Stimulated activated naive CD8-positive, alpha-beta T cell treated with anti-CD3 and anti-CD28 coated beads, Interleukin-15, amount 100 ng/mL, for 72 hours (primary cell): ENCODE data around the gene STXBP5L.
"Not testable (repeated sequence)": the region's sequence is repeated elsewhere in the genome, so short reads cannot be mapped to it uniquely, and the experiment has no call there.

Experiments
- ATAC-seq: fragments of 150-1000 bp; cut with Tn5 transposase; 2 replicates; pipeline ENCODE4 v1.10.0; 2021; ENCODE audit warnings: mild to moderate bottlenecking, moderate library complexity
- DNase-seq, 2 donors: peaks; one replicate each; pipeline ENCODE4 v3.0.0; 2021 to 2022
- H3K27ac Mint-ChIP-seq, 2 donors: one replicate each; pipeline ENCODE4 v1.8.0; 2022; ENCODE audit warnings: mild to moderate bottlenecking in 2 of 2, mixed read lengths in 2 of 2, moderate library complexity in 2 of 2
- H3K27me3 Mint-ChIP-seq: one replicate; pipeline ENCODE4 v1.8.0; 2022; ENCODE audit warnings: mixed read lengths
- H3K4me1 Mint-ChIP-seq: one replicate; pipeline ENCODE4 v1.8.0; 2022; ENCODE audit warnings: mild to moderate bottlenecking, mixed read lengths
- H3K4me3 Mint-ChIP-seq, 2 donors: one replicate each; pipeline ENCODE4 v1.8.0; 2022; ENCODE audit warnings: mild to moderate bottlenecking in 2 of 2, mixed read lengths in 2 of 2, moderate library complexity in 1 of 2
- H3K9me3 Mint-ChIP-seq, 2 donors: one replicate each; pipeline ENCODE4 v1.8.0; 2022; ENCODE audit warnings: mixed read lengths in 2 of 2

Gene STXBP5L

DNA sequence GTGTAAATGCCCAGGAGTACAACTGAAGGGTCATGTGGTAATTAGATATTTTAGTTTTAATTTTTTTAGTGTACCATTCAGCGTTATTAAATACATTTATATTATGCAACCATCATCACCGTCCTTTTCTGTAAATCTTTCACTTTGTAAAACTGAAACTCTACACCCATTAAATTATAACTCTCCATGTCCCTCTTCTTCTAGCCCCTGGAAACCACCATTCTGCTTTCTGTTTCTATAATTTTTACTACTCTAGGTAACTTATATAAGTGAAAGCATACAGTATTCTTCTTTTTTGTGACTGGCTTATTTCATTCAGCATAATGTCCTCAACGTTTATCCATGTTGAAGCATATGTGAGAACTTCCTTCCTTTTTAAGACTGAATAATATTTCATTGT lies 48.1 kb downstream of the STXBP5L start:
- no peak for ATAC-seq
- no peaks in the 10 kb centered on the region for H3K4me1 Mint-ChIP-seq
- H3K27me3 Mint-ChIP-seq, result no peaks in the 10 kb centered on the region
- no peak overlapping the region for H3K27ac Mint-ChIP-seq
- no peak overlapping the region for H3K4me3 Mint-ChIP-seq
- DNase-seq, result no peak
- H3K9me3 Mint-ChIP-seq, result no peaks in the 10 kb centered on the region

- Mint-ChIP-seq H3K27ac (no peak overlapping the region), H3K9me3 (peaks cover 23 to 43% of the 10 kb centered on the region in 2 donors), H3K4me3 (no peak overlapping the region), H3K4me1 (no peaks in the 10 kb centered on the region), H3K27me3 (no peaks in the 10 kb centered on the region)
- DNase-seq (no peak), ATAC-seq (peak; percentile 31)
Observed at GRCh38 chr3:120982608-120983320, 74.8 kb downstream of the STXBP5L start.

- peaks cover 18 to 37% of the 10 kb centered on the region in 2 donors for H3K9me3 Mint-ChIP-seq
- no peaks in the 10 kb centered on the region for H3K4me1 Mint-ChIP-seq
- ATAC-seq, result no peak
- no peak overlapping the region for H3K4me3 Mint-ChIP-seq
- H3K27me3 Mint-ChIP-seq, result no peaks in the 10 kb centered on the region
- DNase-seq, result no peak
- no peak overlapping the region for H3K27ac Mint-ChIP-seq
Observed at GRCh38 chr3:120983321-120983665, 75.3 kb downstream of the STXBP5L start.

DNA sequence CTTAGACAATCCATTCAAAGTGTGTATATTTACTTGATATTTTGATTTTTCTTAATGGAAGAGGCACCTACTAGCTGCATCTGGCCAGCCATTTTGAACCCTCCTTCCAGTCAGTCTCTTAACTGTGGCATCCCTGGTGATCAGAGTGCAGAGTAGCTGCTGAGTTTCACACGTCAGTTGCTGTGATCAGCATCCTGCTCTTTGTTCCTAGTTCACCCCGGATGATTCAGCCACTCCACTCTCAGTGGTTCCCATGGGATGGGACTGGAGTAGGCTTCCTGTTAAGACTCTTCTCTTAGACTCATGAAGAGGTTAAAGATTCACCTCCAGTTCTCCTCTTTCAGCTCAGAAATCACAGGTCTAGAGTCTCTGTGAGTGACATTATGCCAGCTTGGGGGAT lies 75.8 kb downstream of the STXBP5L start:
- no peak overlapping the region for H3K27ac Mint-ChIP-seq
- no peak for ATAC-seq

GRCh38 chr3:120985242-120985641 lies 77.2 kb downstream of the STXBP5L start:
- H3K27me3 Mint-ChIP-seq, result no peaks in the 10 kb centered on the region
- ATAC-seq, result no peak

More for the DNA sequence above, 75.8 kb downstream of the STXBP5L start:
- no peaks in the 10 kb centered on the region for H3K4me1 Mint-ChIP-seq
- no peak for DNase-seq
- peaks cover 17 to 37% of the 10 kb centered on the region in 2 donors for H3K9me3 Mint-ChIP-seq
- H3K4me3 Mint-ChIP-seq, result no peak overlapping the region
- H3K27me3 Mint-ChIP-seq, result no peaks in the 10 kb centered on the region

GRCh38 chr3:120988994-120989393 lies 81.0 kb downstream of the STXBP5L start:
- no peaks in the 10 kb centered on the region for H3K27me3 Mint-ChIP-seq
- no peak overlapping the region for H3K4me3 Mint-ChIP-seq
- no peak for DNase-seq
- ATAC-seq, result no peak
- no peak overlapping the region for H3K27ac Mint-ChIP-seq
- peaks cover 4 to 21% of the 10 kb centered on the region in 2 donors for H3K9me3 Mint-ChIP-seq
- no peaks in the 10 kb centered on the region for H3K4me1 Mint-ChIP-seq

More at GRCh38 chr3:120985242-120985641, 77.2 kb downstream of the STXBP5L start:
- Mint-ChIP-seq H3K27ac (no peak overlapping the region), H3K4me1 (no peaks in the 10 kb centered on the region), H3K4me3 (no peak overlapping the region), H3K9me3 (peaks cover 13 to 38% of the 10 kb centered on the region in 2 donors)
- DNase-seq, result no peak

DNA sequence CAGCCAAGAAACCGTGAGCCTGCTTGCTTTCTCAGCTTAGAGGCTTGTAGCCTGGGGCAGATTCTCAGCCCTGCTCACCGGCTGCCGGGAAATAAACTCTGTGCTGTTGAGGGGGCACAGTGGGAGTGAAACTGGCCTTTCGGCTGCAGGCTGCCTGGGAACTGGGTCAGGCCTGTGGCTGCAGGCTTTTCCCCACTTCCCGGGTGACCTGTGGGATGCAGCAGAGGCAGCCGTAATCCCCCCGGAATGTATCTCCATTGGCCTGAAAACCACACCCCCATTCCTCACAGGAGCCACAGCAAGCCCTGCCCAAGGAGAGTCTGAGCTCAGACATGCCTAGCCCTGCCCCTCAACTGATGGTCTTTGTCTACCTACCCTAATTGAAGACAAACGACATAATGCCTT lies 110.9 kb downstream of the STXBP5L start:
- H3K9me3 Mint-ChIP-seq, result peaks cover 17 to 19% of the 10 kb centered on the region in 2 donors
- H3K4me3 Mint-ChIP-seq, result no peak overlapping the region
- H3K4me1 Mint-ChIP-seq, result no peaks in the 10 kb centered on the region
- DNase-seq (no peak), ATAC-seq (no peak)
- H3K27me3 Mint-ChIP-seq, result no peaks in the 10 kb centered on the region
- H3K27ac Mint-ChIP-seq, result no peak overlapping the region

- DNase-seq, result no peak
- no peak overlapping the region for H3K27ac Mint-ChIP-seq
- ATAC-seq, result no peak
- H3K27me3 Mint-ChIP-seq, result no peaks in the 10 kb centered on the region
- no peaks in the 10 kb centered on the region for H3K9me3 Mint-ChIP-seq
- no peaks in the 10 kb centered on the region for H3K4me1 Mint-ChIP-seq
- H3K4me3 Mint-ChIP-seq, result no peak overlapping the region
Observed at GRCh38 chr3:121063628-121064027, 155.6 kb downstream of the STXBP5L start.

DNA sequence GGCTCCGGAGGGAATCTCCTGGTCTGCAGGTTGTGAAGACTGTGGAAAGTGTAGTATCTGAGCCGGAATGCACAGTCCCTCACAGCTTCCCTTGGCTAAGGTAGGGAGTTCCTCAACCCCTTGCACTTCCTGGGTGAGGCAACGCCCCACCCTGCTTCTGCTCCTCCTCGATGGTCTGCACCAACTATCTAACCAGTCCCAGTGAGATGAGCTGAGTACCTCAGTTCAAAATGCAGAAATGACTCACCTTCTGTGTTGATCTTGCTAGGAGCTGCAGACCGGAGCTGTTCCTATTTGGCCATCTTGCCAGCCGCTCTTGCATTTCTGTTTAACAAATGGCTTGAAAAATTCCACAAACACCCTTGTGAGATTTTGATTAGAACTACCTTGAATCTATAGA lies 156.1 kb downstream of the STXBP5L start:
- no peak for ATAC-seq
- Mint-ChIP-seq H3K27ac (no peak overlapping the region), H3K9me3 (no peaks in the 10 kb centered on the region), H3K4me1 (no peaks in the 10 kb centered on the region), H3K4me3 (no peak overlapping the region), H3K27me3 (no peaks in the 10 kb centered on the region)
- DNase-seq, result no peak

DNA sequence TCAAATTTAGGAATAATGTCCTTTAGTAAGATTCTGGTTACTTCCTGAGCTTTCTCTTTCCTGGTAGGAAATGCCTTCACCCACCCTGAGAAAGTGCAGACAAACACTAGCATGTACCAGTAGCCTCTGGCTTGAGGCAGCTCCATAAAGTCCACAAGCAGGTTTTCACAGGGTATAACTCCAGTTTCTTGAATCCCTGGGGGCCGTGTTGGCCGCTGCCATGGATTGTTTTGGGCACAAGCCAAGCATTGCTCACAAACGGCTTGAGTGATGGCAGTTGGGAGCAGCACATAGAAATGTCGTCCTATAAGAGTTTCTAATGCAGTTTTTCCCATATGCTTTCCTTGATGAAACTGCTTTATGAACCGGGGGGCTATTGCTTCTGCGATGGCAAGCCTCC lies 164.1 kb downstream of the STXBP5L start:
- Mint-ChIP-seq H3K27ac (no peak overlapping the region), H3K4me3 (no peak overlapping the region), H3K27me3 (no peaks in the 10 kb centered on the region), H3K9me3 (no peaks in the 10 kb centered on the region), H3K4me1 (no peaks in the 10 kb centered on the region)
- no peak for DNase-seq
- ATAC-seq, result no peak

DNA sequence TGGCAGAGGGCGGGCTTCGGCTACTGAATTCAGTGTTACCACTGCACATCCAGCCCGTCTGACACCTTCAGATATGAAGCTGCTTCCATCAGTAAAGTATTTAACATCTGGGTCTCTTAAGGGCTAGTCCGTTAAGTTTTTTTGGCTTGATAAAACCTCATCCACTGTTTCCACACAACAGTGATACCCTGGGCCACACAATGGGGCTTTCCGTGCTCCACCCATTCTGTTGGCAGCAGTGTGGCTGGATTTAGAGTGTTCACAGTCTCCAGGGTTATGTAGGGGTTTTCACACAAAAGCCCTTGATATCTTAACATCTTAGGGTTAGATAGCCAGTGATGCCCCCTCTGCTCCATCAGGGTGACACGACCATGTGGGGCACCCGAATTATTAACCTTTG lies 165.0 kb downstream of the STXBP5L start:
- H3K4me1 Mint-ChIP-seq, result no peaks in the 10 kb centered on the region
- H3K9me3 Mint-ChIP-seq, result no peaks in the 10 kb centered on the region
- no peak for ATAC-seq
- DNase-seq, result no peak
- H3K27ac Mint-ChIP-seq, result no peak overlapping the region
- no peaks in the 10 kb centered on the region for H3K27me3 Mint-ChIP-seq
- H3K4me3 Mint-ChIP-seq, result no peak overlapping the region

DNA sequence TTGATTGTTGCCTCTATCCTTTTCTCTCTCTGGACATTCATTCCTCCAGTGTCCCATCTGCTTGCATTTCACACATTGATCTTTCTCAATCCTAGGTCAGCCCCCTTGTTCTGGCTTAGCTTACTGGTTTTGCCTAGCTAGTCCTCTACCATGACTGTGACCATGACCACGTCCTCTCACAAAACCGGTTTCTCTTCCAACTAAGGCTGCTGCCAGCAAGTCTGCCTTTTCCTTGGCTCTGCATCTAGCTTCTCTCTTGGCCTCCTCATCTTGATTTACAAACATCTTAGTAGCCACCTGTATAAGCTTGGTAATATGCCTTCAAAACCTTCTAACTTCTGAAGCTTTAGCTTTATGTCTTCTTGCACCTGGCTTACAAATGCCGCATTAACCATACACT lies 167.2 kb downstream of the STXBP5L start:
- Mint-ChIP-seq H3K27me3 (no peaks in the 10 kb centered on the region), H3K27ac (no peak overlapping the region), H3K4me1 (no peaks in the 10 kb centered on the region), H3K9me3 (no peaks in the 10 kb centered on the region), H3K4me3 (no peak overlapping the region)
- ATAC-seq (no peak), DNase-seq (no peak)

- not testable (repeated sequence) for H3K4me1 Mint-ChIP-seq, DNase-seq, H3K9me3 Mint-ChIP-seq, H3K27ac Mint-ChIP-seq, H3K27me3 Mint-ChIP-seq, H3K4me3 Mint-ChIP-seq, ATAC-seq
Observed at GRCh38 chr3:121078378-121079101, 170.5 kb downstream of the STXBP5L start.

DNA sequence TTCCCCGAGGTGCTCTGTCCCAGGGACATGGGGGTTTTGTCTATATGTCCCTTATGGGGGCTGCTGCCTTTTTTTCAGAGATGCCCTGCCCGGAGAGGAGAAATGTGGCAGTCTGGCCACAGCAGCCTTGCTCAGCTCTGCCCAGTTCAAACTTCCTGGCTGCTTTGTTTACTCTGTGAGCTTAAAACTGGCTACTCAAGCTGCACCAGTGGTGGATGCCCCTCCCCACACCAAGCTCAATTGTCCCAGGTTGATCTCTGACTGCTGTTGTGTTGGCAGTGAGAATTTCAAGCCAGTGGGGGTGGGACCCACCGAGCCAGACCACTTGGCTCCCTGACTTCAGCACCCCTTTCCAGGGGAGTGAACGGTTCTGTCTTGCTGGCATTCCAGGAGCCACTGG lies 188.9 kb downstream of the STXBP5L start:
- peaks cover 18 to 39% of the 10 kb centered on the region in 2 donors for H3K9me3 Mint-ChIP-seq
- DNase-seq (no peak), ATAC-seq (no peak)
- no peaks in the 10 kb centered on the region for H3K27me3 Mint-ChIP-seq
- no peak overlapping the region for H3K4me3 Mint-ChIP-seq
- H3K4me1 Mint-ChIP-seq, result no peaks in the 10 kb centered on the region
- no peak overlapping the region for H3K27ac Mint-ChIP-seq

DNA sequence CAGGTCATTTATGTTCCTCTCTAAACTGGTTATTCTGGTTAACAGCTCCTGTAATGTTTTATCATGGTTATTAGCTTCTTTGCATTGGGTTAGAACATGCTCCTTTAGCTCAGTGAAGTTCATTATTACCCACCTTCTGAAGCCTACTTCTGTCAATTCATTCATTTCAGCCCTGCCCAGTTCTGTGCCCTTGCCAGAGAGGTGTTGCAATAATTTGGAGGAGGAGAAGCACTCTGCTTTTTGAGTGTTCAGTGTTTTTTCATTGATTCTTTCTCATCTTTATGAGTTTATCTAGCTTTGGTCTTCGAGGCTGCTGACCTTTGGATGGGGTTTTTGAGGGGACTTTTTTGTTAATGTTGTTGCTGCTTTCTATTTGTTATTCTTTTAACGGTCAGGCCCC lies 203.1 kb downstream of the STXBP5L start:
- not testable (repeated sequence) for H3K27ac Mint-ChIP-seq

GRCh38 chr3:121111914-121112612 lies 204.1 kb downstream of the STXBP5L start:
- DNase-seq, result no peak
- no peak overlapping the region for H3K4me3 Mint-ChIP-seq
- ATAC-seq, result no peak
- H3K27ac Mint-ChIP-seq, result no peak overlapping the region
- H3K4me1 Mint-ChIP-seq, result no peaks in the 10 kb centered on the region
- no peaks in the 10 kb centered on the region for H3K27me3 Mint-ChIP-seq
- peaks cover 0 to 10% of the 10 kb centered on the region in 2 donors for H3K9me3 Mint-ChIP-seq

More for the DNA sequence above, 203.1 kb downstream of the STXBP5L start:
- not testable (repeated sequence) for H3K4me3 Mint-ChIP-seq, H3K9me3 Mint-ChIP-seq, ATAC-seq, DNase-seq, H3K4me1 Mint-ChIP-seq, H3K27me3 Mint-ChIP-seq
